OCI-M2 (cell line): ENCODE data around the gene DCLK2.

ENCODE experiments used
- DNase-seq: peaks from one replicate; lab custom pipeline; 2025; ENCODE audit not compliant: unreplicated experiment; lab: John Stamatoyannopoulos, UW

The DCLK2 gene

DNA sequence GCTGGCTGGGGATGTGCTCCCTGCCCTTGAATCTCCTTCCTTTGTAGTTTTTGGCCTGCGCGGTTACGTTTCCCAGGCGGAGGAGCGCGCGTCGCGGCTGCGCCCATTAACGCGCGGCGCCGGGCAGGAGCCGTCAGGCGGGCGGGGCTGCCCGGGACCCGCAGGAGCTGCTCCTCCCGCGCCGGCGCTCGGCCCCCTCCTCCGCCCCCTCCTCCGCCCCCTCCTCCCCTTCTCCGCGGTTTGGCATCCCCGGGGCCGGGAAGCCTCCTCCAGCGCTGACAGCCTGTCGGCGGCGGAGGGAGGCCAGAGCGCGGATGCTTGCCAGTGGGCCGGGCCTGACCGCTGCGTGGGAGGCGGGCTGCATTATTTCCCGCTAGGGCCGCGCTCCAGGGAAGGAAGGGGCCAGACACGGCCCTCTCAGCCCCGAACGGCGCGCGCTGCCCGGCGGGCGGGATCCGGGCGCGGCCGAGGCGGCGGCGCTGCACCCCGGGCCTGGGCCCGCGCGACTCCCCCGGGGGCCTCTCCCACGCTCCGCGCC, at the start of gene DCLK2:
DCLK2 (plus strand) TSS at position 405 of the 538 bp plus-strand sequence. CDS start 583 bp downstream, outside the sequence.
- no peak for DNase-seq

DNA sequence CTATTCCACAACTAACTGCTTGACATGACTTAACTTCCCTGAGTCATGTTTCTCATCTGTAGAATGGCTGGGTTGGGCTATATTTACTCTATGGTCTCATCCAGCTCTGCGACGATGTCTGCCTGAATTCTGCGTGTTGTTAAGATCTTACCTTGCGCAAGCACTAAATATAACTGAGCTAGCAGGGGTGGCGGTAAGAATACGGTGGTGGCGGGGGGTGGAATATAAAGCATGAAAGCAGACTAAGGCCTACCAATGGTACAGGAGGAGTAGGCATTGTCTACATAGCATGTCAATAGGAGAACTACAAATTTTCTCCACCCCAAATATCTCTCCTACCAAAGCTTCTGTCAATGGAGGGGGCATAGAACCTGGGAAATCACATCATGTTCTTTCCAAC, 45.7 kb upstream of the DCLK2 start:
- no peak for DNase-seq

DNA sequence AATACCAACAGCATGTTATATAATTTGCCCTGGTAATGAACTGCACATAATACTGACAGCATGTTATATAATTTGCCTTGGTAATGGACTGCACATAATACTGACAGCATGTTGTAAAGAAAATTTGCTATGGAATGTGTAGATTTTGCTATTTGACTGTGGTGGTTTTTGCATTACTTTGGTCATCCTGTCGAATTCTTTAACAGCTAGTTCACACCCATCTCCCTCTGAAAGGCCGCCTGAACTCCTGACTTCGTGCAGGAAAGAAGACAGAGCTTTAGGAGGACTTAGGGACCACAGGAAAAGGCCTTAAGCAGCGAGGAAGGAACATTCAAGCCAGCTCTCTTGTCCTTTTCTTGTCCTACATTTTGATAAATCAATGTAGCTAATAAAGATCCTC, 45.2 kb upstream of the DCLK2 start:
- no peak for DNase-seq

DNA sequence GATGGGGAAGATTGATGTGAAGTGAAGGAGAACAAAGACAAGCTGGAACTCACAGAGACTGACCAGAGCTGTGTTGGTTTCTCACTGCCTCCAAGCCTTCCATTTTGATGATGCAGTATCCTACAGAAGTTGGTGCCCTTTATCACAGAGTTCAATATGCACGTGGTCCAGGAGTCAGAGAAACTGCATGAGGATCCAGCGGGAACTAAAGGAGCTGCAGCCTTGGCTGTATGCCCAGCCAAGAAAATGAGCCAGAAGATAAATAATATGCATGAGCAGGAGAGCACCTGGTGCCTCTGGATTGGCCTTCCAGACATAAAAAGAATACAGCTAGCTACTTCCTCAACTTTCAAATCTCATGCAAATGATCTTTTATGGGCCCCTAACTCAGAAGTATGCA, 44.3 kb upstream of the DCLK2 start:
- DNase-seq: no peak

DNA sequence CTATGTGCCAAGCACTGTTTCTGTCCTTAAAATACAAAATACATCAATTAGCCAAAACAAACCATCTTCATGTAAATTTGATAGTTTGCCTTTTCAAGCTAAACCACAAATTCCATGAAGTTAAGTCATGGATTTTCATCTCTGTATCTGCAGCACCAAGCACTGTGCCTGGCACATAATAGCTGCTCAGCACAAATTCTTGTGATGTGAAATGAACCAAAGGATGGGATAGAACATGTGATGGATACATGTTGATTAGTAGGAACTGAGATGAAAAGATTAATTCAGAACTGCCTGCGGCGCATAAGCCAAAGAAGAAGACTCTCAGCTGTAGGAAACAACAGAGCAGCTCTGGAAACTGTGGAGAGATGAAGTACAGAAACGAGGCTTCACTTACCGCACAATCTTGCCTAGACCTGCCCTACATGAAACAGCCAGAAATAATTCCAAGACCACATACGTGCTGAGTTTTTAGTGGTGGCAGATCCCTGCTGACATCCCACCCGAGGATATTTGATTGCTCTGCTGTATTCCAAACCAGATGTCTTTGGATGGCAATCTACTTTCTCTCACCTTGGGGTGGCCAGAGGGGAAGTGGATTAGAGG, 40.9 kb upstream of the DCLK2 start:
- DNase-seq: no peak

DNA sequence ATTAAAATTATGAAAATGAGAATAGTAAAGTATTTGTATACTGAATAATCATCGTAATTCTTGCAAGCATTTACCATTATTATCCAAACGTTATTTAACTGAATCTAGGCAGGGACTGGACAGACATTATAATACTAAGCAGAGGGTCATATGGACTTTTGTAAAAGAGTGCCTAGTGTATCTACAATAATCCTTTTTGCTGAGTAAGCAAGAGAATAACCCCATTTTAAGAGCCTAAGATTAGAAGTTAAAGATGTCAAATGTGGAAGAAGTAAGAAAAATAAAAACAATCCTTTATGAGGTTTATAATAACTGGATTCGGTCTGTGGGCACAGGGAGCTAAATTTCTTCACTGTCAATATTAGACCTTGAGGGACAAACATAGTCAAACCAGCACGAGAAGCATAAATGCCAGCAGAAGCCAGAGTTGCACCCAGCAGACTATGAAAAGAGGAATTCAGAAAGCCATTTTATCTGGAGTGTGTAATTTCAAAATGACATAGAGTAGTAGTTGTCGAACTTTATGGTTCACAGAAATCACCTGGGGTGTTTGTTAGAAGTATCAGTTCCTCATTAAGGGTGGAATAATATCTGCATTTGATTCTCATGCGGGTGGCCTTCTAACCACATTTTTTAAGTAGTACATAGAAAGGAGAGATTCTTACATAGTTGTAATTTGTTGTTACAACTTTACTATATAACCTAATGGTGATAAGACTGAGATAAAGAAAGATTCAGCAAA, 39.7 kb upstream of the DCLK2 start:
- DNase-seq: no peak

DNA sequence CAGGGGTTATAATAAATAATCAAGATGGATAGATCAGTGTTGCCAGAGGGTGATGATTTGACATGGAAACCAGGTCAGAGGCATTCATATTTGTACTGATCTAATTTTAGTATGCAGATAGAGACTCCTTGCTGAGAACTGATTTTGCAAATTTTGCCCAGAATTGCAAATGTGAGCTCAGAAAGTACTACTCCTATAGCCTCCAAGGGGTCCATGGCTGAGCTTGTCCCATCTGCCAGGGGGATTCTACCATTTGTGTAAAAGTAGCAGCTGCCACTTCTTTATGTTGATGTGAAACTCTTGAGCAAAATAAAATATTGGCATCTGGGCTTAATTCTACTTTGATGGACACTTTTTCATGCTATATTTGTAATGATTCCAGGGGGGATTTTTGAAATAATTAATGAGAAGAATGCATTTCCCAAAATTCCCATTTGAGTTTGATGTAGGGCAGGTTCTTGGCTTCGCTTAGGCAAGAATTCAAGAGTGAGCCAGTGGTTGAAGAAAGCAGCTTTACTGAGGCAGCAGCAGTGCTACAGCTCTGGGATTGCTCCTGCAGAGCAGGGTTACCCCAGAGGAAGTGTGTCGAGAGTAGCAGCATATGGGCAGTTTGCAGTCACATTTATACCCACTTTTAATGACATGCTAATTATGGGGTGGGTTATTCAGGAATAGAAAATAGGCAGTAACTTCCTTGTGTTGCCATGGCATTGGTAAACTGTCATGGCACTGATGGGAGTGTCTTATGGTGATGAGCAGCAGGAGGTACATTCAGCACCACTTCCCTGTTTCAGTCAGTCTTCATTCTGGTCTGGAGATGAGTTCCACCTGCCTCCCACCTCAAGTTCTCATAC, 38.7 kb upstream of the DCLK2 start:
- DNase-seq: no peak

DNA sequence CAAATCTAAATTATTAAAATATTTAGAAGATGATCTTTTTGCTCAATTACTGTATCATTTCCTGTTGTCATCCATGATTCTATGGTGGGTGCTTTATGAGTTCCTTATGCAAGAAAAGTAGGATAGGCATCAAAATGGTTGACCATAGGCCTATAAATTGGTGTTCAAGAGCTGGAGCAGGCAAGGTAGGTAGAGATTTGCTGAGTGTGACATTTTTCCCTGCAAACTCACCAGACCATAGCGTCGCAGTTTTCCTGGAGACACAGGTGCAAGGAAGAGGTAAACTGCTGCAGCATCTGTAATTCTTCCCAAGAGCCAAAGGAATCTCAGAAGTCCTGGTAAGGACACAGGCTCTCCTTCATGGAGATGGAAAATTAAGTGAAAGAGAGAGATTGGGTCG, 33.7 kb upstream of the DCLK2 start:
- no peak for DNase-seq

DNA sequence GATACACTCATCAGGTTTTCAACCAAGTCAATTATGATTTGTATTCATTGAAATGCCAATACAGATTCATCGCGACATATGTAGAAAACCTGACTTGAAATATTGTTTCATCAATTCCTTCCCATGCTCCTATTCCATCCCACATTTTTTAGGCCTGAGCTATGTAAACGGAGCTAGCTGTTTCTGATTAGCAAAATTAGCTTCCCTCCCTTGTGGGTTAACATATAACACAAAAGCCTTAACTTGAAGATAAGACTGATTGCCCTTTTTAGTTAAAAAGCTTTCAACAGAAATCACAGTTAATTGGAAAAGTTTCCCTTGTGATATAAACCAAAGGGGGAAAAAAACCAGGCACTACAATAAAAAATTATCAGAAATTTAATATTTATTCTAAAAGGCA, 32.8 kb upstream of the DCLK2 start:
- no peak for DNase-seq

DNA sequence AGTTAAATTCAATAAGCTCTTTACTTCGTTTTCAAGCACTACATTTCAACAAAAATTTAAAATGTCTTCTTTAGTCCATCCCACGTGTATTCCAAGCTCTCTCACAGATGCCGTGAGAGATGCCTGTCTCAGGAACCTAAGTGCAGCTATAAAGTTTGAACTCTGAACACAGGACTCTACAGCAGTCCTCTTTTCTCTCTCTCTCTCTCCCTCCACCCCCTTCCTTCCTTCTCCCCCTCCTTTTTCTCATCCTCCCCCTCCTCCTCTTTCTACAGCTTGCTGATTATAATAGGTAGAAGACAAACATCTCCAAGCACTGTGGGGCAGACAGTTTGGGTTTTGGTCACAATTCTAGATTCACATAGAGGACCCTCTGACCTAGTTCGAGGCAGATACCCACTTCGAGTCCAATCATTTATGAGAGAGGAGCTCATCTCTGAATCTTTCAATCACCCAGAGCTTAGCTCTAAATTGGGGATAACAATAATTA, 31.5 kb upstream of the DCLK2 start:
- DNase-seq: no peak

DNA sequence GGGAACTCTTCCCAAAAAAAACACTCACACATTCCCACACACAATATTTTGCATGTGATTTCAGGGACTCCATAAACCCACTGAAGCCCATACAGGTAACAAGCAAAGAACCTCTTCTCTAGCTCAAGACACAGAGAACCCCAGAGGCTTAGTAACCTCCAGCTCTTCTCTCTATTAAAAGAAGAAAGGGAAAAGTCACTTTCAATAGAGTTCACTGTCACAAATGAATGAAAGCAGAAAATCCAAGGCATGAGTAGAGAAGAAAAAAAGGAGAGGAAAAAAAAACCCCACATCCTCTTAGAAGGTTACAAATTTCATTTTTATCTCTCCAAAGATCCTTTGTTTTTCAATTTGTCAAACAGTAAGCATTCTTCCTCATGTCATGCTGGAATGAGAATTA, 30.7 kb upstream of the DCLK2 start:
- DNase-seq: no peak

DNA sequence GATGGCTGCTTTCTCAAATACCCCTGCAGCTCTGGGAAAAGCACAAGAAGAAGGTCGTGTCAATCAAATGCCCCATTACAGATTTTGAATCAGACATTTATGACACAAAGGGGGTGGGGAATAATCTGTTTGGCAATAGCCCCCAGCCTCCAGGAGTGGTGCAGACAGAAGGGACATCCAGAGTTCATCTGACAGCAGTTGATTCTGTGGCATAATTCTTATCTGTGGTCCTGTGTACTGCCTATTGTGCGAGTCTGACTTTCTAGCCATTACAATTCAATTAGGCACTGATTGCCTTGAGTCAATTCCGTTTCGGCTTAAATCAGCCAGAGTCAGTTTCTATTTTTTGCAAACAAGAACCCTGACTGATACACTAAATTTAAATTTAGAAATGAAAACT, 28.6 kb upstream of the DCLK2 start:
- no peak for DNase-seq

DNA sequence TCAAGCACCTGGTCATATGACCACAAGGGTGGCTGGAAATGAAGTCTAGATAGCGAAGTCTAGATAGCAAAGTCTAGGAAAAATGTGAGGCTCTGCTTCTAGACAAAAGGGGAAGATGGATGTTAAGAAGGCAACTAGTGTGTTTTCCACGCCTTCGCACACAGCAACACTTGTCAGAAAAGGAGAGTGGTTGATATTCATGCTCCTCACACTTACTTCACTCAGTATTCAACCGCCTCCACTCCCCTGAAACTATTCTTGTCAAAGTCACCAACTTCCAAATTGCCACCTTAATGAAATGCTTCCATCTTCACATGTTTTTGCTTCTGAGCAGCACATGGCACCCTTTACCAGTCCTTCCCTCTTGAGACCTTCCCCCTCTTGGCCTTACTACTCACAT, 27.7 kb upstream of the DCLK2 start:
- DNase-seq: no peak

DNA sequence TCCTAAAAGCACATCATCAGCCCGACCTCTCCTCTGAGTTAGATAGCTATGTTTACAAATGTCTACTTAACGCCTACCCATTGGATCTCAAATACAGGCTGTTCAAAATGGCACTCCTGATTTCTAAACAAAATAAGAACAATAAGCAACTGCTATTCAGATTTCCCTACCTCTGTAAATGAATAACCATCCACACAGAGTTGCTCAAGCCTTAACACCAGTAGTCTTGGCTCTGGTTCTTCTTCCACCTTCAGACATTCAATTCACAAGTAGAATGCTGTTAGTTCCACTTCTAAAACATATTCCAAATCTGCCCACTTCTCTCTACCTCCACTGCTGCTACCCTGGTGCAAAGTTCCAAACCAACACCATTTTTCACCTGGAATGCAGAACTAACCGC, 27.1 kb upstream of the DCLK2 start:
- no peak for DNase-seq

DNA sequence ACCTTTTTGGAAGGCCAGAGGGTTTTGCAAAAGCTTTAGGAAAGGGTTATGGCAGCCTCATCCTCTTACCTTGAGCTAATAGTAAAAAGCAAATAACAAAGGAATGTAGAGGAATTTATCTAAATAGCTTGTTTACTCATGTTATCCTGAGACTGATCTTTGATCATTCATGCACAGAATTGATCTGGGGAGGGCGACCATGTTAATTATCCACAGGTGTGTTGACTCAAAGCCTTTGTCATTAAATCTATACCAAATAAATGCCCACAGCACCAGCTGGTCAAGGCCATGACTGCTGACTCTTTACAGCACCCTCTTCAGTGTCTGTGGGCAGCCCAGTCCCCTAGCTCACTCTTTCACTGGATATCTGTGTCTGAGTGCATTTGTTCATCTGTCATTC, 22.8 kb upstream of the DCLK2 start:
- DNase-seq: no peak

DNA sequence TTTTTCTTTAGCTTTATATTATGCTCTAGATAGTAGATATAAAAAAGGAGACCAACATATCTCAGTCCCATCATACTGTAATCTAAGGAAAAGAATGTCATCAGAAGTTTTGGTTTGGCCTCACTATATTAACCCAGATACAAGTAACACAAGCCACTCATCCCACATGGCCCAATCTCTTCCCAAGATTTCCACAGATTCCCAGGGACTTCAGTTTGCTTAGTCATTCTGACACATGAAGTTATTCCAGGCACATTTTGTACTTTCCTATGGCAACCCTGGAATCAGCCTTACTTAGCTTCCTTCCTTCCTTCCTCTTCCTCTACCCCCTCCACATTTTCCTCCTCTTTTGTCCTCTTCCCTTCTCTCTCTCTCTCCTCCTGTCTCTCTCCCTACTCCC, 21.7 kb upstream of the DCLK2 start:
- no peak for DNase-seq

DNA sequence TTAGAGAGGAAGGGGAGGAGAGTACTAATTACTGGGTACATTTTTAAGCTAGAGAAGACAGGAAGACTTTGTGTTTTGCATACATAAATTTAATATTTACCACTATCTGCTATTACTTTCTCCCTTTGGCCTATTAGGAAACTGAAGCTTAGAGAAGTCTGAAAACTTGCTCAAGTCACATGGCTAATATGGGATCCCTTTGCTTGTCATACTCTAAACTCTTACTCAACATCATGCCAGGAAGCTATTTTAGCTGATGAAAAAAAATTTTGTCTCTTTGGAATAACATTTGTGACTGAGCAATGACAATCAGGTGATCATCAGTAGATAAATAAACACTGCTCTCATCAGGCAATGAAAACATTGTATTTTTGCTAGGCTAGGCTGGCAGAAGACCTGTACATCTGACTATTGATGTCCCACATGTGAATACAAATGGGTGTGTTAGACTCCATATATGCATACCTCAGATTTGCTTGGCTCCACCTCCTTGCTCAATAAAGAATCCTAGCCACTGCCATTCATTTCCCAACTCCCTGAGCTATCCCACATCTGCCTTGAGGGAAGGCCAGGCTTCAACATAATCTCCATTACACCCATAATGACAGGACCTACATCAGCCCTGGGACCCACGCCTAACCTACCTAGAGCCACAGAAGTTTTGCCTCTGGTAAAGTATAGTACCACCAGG, 17.0 kb upstream of the DCLK2 start:
- DNase-seq: no peak

DNA sequence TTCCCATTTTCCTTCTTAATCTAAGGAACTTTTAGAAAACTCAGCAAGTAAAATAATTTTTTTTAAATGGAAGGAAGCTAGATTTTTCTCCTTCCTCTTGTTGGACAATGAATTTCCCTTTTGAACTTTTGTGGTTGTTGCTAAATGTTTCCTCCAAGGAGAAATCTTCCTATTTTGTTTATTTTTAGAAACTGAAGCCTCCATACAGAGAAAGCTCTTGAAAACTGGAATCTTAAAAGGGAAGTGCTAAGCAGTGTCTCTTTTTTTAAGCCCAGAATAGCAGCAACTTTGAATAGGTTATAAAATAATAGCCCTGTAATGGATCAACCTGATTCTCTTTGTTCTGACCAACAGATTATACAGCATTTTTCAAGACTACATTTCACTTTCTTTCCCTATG, 15.1 kb upstream of the DCLK2 start:
- DNase-seq: no peak

DNA sequence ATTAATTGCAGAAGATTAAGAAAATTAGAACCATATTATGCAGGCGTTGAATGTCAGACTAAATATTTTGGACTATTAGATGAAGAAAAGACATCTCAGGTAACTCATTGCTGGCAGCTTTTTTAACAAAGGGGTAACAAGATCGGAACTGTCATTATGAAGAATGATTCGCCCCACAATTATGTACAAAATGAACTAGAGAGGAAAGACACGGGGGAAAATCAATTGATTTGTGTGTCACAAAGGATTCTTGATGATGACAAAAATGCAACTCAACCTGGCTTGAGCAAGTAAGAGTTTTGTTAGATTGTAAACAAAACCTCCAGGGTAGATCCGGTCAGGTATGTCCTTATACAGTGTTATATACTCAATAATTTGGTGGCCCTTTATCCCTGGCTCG, 12.5 kb upstream of the DCLK2 start:
- DNase-seq: no peak

DNA sequence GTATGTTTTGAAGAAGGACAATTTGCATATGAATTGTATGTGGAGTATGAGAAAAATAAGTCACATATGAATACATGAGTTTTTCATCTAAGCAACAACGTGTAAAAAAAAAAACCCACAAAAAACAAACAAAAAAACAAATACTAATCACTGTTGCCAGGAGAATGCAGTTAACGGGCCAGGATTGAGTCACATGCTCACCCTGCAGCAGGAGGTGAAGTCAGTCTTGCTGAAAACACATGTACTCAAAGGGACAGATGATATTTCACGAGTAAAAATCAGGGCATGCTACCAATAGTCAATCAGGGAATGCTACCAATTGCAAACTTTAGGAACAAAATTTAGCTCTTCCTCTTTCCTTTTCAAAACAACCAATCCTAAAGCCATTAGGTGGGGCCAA, 10.4 kb upstream of the DCLK2 start:
- DNase-seq: no peak

DNA sequence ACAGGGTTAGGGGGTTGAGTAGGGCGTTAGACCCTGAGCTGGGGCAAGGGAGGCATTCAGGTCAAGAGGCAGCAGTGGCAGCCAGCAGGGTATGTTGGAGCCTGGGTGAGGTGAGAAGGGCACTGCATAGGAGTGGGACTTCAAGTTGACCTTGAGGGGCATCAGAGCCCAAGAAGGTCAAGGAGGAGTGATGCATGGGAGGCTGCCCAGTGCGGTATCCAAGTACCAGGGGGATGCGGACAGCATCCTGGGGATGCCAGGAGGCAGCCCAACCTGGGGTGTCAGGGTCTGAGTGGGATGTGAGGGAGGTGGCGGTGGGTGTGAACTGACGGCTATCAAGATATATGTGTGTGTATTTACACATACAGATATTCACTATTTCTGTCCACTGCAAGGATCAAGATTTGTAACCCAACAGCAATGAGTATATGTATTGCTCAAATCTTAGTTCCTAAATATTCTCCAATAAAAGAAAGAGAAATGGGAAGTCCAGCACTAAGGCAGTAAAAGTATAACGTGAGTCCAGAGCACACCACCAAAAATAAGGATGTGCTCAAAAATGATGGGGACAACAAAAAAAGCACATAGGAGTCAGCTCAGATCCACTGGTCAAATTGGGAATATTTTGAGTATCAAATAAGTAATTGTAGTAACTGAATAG, 9.8 kb upstream of the DCLK2 start:
- no peak for DNase-seq
